Limb (tissue), 2 donors: ENCODE data around the gene HPS6.

Experiments
- DNase-seq, 2 donors: peaks; one replicate each; pipeline ENCODE4 v3.0.0-alpha.2; 2016; ENCODE audit errors: extremely low spot score in 2 of 2

HPS6 gene

GRCh38 chr10:102068216-102068615, 3.1 kb downstream of the HPS6 start:
- no peak for DNase-seq

- no peak for DNase-seq
Observed at GRCh38 chr10:102069071-102069470, 3.9 kb downstream of the HPS6 start.

GRCh38 chr10:102072673-102073527, 7.8 kb downstream of the HPS6 start:
- peak; percentile 74 to 81 for DNase-seq

GRCh38 chr10:102083541-102083940, 18.4 kb downstream of the HPS6 start:
- no peak for DNase-seq

- no peak for DNase-seq
Observed at GRCh38 chr10:102085336-102085735, 20.2 kb downstream of the HPS6 start.

GRCh38 chr10:102086196-102086595, 21.0 kb downstream of the HPS6 start:
- DNase-seq: no peak

- no peak for DNase-seq
Observed at GRCh38 chr10:102090772-102091171, 25.6 kb downstream of the HPS6 start.

- DNase-seq: no peak
Observed at GRCh38 chr10:102096449-102096848, 31.3 kb downstream of the HPS6 start.

- no peak for DNase-seq
Observed at GRCh38 chr10:102101152-102101551, 36.0 kb downstream of the HPS6 start.

- no peak for DNase-seq
Observed at GRCh38 chr10:102102421-102102820, 37.3 kb downstream of the HPS6 start.

- no peak for DNase-seq
Observed at GRCh38 chr10:102106998-102107397, 41.8 kb downstream of the HPS6 start.

GRCh38 chr10:102109166-102110116, 44.3 kb downstream of the HPS6 start:
- DNase-seq: no peak

- no peak for DNase-seq
Observed at GRCh38 chr10:102111276-102111675, 46.1 kb downstream of the HPS6 start.

- no peak for DNase-seq
Observed at GRCh38 chr10:102112210-102112817, 47.2 kb downstream of the HPS6 start.

- DNase-seq: no peak
Observed at GRCh38 chr10:102113261-102113955, 48.3 kb downstream of the HPS6 start.

- peak in 1 of 2 donors; percentile 51 for DNase-seq
Observed at GRCh38 chr10:102113956-102114857, 49.1 kb downstream of the HPS6 start.

GRCh38 chr10:102114861-102115618, 49.9 kb downstream of the HPS6 start:
- DNase-seq: peak; percentile 88 to 92

GRCh38 chr10:102115775-102116174, 50.6 kb downstream of the HPS6 start:
- DNase-seq: no peak

- DNase-seq: no peak
Observed at GRCh38 chr10:102116656-102117055, 51.5 kb downstream of the HPS6 start.
